Fibroblast of skin of left quadriceps (primary cell): ENCODE results near the gene PTBP1.
"Not testable (repeated sequence)": the region's sequence is repeated elsewhere in the genome, so short reads cannot be mapped to it uniquely, and the experiment has no call there.

ENCODE experiments used
- DNase-seq, 2 experiments: peaks; one replicate each; pipeline ENCODE4 v3.0.0-alpha.2; 2013; ENCODE audit warnings: low read depth in 2 of 2

The PTBP1 gene

GRCh38 chr19:853614-854220, 56.5 kb downstream of the PTBP1 start:
- not testable (repeated sequence) for DNase-seq

DNA sequence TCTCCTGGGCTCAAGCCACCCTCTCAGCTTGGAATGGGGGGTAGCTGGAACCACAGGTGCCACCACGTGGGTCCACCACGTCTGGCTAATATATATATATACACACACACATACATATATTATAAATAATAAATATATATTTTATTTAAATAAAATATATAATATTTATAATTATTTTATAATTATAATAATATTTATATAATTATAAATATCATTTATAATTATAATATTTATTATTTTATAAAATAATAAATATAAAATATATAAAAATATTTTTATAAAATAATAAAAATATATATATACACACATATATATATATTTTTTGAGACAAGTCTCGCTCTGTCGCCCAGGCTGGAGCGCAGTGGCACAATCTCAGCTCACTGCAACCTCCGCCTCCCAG, 57.3 kb downstream of the PTBP1 start:
- DNase-seq = no peak

GRCh38 chr19:855142-855541, 57.9 kb downstream of the PTBP1 start:
- no peak for DNase-seq

DNA sequence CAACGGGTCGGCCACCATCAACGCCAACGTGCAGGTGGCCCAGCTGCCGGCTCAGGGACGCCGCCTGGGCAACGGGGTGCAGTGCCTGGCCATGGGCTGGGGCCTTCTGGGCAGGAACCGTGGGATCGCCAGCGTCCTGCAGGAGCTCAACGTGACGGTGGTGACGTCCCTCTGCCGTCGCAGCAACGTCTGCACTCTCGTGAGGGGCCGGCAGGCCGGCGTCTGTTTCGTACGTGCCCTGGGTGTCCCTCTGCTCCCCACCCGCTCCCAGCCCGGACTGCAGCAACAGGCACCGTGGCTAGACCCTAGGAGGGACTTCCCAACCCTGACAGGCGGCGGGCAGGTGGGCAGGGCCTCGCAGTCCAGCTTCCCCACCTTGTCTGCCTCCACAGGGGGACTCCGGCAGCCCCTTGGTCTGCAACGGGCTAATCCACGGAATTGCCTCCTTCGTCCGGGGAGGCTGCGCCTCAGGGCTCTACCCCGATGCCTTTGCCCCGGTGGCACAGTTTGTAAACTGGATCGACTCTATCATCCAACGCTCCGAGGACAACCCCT, 58.4 kb downstream of the PTBP1 start:
- no peak for DNase-seq

GRCh38 chr19:858284-858683, 61.0 kb downstream of the PTBP1 start:
- DNase-seq = no peak

DNA sequence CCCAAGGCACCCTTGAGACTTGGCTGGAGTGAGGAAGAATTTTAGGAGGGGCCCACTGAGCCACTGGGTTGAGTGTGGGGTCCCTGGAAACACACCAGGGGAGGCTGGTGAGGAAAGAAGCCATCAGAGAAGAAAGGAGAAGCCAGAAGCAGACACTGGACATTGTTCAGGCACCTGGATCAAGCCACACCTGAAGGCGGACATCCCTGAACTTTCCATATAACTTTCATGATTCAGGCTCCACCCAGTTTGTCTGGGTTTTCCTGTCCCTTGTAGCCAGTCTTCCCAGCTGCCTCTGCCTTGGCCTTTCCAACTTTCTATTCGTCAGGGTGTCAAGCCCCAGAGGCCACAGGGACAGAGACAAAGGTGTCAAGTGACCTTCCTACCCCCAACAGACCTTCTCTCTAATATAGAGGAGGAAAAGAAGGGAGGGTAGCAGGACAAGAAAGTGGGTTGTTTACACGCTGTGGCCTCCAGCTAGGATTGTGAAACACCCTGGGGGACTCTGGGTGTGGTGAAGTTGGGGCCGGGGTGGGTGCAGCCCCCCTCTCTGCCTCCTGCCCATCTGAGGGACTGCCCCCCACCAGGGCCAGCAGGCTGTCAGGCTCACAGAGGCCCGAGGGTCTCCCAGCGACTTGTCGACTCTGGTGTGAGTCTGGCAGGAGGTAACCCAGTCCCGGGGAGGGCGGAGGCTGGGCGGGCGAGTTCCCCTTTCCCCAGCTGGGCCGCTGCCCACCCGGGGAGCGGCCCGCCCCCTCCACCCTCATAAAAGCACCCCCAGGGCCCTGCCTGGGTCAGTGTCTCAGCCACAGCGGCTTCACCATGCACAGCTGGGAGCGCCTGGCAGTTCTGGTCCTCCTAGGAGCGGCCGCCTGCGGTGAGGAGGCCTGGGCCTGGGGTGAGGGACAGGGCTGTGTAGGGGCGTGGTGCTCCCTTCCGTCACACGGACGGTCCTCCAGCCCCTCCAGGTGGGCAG, 61.9 kb downstream of the PTBP1 start, which contains the start of gene CFD:
TSS of gene CFD (plus strand) at position 797 of the 976 bp plus-strand sequence. CDS start at position 823, 26 bp downstream.
- no peak for DNase-seq

- DNase-seq = no peak
Measured at GRCh38 chr19:861141-861755, 64.0 kb downstream of the PTBP1 start.
